ENCODE results near the gene C19orf81.

GRCh38 chr19:50667759-50668231, 18.6 kb downstream of the C19orf81 start:
- TF ChIP-seq CTCF (conservative IDR thresholded peaks at IDR 0.05; ENCODE audit: low read length) = no peak
- TF ChIP-seq EZH2phosphoT487 (IDR thresholded peaks at IDR 0.05; ENCODE audit: borderline replicate concordance) = no peak
